GM19240 (cell line): ENCODE results near the gene CYP27B1.
A peak's percentile ranks its signal among the peaks of the same experiment; 100 is the strongest.

Experiments
- DNase-seq: peaks from one replicate; pipeline ENCODE4 v3.0.0; 2011; ENCODE audit warnings: low spot score; ENCODE audit not compliant: insufficient read length

CYP27B1 gene

DNA sequence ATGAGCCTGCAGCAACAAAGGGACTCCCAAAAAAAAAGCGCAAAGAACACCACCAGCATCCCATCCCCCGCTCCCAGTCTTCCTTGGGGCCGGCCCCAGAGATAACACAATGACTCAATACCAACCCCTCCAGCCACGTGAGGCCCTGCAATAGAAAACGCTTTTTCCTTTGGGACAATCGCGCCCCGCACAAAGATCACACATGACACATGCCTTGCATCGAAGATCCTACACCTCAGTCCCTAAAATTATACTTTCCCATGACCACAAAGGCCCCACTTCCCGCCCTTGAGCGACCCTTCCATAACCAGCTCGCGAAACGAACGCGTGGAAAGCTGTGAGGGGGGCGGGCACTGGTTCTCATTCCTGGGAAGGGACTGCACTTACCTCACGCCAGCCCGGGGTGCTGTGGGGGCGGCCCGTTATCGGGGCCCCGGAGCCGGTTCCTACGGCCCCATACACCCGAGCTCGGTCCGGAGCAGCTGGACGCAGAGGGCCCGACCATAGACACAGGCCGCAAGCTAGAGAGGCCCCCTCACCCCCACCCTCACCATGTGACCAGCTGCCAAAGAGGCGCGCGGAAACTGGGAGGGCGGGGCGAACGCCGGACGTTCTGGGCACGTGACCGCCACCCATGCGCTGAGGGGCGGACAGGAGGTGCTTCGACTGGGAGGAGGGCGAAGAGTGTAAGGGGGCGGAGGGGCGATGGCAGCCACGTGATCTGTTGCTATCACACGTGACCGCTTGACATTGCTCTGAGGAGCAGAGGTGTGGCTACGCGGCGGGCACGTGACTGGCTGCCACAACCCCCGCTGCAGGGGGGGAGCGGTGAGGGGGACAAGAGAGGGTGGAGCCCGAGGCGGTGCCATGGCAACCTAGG, 14.8 kb downstream of the CYP27B1 start, which contains the start of gene CDK4:
CDK4 (minus strand) TSS at position 523 of the 880 bp plus-strand sequence. CDS start 593 bp downstream, outside the sequence.
- DNase-seq = peak; percentile 99

DNA sequence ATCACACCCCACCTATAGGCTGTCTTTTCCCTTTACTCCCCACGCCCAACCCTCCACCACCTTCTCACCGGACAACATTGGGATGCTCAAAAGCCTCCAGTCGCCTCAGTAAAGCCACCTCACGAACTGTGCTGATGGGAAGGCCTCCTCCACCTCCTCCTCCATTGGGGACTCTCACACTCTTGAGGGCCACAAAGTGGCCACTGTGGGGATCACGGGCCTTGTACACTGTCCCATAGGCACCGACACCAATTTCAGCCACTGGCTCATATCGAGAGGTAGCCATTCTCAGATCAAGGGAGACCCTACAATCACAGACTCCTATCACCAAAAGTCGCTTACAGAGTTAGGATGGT, 15.5 kb downstream of the CYP27B1 start:
- no peak for DNase-seq

DNA sequence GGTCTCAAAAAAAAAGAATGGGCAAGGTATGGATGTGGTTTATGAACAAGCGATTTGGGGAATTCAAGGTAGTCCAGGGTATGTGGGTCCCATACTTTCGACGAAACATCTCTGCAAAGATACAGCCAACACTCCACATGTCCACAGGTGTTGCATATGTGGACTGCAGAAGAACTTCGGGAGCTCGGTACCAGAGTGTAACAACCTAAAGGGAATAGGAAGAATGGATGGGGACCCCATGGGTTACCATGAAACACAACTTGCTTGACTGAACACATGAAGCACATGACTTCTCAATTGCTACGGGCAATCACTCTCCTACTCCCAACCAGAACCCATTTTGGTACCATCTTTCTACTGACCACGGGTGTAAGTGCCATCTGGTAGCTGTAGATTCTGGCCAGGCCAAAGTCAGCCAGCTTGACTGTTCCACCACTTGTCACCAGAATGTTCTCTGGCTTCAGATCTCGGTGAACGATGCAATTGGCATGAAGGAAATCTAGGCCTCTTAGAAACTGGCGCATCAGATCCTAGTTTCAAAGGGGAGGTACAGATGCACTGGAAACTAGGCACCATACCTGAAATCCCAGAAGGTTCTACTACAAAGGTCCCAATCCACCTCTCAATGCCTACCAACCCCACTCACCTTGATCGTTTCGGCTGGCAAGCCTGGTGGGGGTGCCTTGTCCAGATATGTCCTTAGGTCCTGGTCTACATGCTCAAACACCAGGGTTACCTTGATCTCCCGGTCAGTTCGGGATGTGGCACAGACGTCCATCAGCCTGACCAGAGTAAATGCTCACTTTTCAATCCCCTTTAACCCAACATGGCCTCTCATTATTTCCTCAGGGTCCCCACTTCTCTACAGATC, 16.1 kb downstream of the CYP27B1 start:
- DNase-seq = no peak

DNA sequence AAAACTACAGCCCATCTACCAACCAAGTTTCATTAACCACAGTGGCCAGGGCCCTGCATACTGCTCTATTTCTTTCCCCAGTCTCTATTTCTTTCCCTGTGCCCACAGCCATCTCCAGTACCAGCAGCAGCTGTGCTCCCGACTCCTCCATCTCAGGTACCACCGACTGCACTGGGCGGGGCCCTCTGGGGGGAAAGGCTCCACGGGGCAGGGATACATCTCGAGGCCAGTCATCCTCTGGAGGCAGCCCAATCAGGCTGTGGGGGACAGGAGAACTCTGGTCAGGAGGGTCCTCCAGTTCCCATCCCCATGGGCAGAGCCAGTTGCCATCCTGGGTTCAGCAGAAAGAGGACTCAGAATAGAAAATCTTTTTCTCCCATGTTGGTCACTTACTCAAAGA, 17.8 kb downstream of the CYP27B1 start:
- no peak for DNase-seq

DNA sequence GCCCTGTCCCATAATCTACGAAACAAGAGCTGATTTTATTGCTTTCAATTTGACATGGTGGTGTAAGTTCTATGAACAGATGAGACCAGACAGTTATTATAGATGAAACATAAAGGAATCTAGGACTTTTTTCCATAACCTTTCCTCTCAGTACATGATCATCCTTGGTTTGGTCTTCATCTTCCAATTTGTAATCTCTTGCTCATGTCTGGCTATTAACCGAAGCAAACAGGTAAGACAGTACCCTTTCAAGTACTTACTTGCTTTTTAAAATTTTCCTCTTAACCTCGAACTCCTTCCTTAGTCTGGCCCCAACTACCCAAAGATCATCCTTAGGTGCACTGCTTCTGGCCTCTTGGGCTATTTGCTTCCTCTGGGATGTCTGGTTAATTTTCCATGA, 20.9 kb downstream of the CYP27B1 start:
- DNase-seq = no peak

DNA sequence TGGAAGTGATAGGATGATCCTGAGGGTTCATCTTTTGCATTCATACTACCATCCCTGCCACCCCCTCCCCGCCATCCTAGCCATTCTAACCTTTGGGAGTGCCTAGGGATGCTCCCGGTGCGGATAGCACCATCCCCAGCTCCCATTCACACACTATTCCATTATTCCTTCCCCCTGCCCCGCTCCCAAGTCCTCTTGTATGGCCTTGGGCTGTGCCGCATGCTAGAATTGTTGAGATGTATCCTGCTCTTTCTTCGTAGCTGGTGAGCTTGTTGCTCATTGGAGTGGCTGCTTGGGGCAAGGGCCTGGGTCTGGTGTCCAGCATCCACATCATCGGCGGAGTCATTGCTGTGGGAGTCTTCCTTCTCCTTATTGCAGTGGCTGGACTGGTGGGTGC, 21.4 kb downstream of the CYP27B1 start:
- no peak for DNase-seq

DNA sequence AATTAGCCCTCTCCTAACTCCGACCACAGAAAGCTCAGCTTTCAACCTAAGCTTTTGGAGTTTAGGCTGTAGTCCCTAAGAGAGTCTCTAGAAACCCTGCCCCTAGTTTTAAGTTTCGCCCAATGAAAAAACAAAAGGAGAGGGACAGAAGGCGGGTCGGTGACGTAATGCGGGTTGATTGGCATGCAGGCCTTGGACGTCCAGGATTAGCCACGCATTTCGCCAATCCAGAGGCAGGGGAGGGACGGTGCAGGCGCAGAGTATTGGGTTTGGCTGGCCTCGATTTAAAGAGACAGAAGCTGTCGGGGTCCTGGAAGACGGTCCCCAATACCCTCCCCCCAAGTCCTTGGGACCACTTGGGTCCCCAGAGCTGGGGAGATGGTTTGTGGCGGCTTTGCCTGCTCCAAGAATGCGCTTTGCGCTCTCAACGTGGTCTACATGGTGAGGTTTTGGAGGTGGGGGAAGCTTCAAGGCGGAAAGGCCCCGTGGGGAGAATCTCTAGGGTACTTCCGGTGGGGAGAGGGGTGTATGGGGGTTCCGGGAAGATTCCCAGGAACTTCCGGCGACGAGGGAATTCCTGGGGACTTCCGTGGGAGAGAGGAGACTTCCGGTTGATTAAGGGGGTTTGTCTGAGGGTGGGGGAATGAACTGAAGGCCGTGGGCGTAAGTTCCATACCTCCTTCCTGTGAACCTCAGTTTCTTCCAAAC, 21.9 kb downstream of the CYP27B1 start, which contains the start of gene TSPAN31:
TSPAN31 (plus strand) TSS at position 263 of the 708 bp plus-strand sequence; CDS start at position 379, 116 bp downstream.
- DNase-seq = peak; percentile 88

DNA sequence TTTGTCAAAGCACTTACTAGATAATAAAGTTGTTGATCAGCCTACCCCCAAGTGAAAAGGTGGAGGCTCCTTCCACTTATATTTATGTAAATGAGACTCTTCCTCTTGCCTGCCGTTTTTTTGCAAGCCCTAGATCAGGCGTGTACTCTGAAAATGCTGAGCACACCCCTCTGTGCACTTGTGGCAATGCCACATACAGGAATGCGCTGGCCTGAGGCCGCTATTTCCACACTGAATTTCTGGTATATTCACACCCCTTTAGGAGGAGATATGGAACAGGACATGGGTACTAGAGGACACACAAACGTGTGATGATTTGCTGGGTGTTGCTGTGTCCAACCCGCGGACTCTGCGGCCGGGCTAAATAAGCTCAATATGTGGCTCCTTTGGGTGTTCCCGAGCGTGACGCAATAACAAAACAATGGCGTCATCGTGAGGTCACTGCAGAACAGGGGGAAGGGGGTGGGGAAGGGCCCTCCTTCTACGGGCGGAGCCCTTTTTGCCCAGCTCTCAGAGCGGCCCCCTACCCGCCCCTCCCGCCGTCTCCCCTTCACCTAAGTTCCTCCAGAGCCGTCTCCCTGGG, 22.6 kb downstream of the CYP27B1 start:
- DNase-seq = no peak

DNA sequence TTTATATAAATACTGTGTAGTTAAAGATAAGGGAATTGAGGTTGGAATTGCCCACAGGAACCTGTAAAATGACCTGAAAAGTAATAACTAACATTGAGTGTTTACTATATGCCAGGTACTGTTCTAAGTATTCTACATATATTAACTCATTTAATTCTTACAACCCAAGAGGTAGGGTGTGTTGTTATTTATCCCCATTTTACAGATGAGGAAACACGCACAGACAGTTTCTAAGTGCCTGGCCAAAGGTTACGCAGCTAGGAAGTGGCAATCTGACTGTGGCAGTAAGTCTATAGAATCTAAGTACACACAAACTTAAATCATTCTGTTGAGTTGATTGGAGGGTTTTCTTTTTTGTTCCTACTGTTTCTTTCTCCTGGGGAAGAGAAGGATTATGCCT, 23.1 kb downstream of the CYP27B1 start:
- DNase-seq = no peak

DNA sequence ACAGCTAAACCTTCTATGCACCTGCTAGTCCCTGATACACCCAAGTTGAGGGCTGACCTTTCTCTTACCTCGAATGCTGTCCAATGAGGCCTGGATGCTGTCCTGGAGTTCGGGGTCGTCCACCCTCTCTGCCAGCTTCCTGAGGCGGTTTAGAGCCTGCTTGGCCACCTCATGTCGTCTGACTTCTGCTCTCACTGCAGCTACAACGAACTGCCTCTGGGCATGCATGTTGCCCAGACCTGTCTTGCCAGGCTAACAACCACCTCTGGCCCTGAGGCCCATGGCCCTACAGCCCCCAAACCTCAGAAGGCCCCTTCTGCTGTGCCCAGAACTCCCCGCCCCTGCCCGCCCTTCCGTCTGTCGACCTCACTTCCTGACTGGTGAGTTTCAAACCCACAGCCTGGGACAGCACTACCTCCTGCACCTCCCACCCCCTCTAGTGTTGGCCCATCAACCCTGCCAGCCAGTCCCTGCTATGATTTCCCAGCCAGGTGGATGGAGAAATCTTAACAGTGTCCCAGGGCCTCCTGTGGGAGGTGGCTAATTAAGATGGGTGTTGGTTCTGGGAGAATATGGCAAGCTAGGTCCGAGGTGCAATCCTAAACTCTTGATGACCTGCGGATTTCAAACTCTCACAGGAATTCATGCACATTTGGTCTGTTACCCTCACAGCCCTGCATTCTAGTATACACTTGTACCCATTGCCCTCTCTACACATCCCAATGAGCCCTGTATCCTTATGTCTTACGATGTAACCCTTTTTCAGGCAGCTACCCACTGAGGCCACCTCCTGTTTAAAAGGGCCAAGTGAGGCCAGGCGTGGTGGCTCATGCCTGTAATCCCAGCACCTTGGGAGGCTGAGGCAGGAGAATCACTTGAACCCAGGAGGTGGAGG, 24.8 kb downstream of the CYP27B1 start:
- peak; percentile 89 for DNase-seq

DNA sequence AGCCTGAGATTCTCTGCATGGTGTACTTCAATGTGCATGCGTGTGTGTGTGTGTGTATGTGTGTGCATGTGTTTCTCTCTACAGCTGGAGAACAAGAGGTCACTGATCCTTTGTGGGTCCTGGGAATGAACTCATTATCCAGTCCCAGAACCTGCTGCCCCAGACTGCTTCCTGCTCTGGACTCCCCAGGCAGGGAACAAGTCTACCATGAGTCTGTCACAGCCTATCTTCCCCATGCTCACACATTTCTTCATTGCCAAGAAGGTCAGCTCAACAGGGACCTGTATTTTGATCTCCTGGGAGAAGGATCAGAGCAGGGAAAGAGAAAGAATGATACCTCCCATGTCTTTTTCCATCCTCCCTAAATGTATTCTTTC, 25.5 kb downstream of the CYP27B1 start:
- DNase-seq = no peak

DNA sequence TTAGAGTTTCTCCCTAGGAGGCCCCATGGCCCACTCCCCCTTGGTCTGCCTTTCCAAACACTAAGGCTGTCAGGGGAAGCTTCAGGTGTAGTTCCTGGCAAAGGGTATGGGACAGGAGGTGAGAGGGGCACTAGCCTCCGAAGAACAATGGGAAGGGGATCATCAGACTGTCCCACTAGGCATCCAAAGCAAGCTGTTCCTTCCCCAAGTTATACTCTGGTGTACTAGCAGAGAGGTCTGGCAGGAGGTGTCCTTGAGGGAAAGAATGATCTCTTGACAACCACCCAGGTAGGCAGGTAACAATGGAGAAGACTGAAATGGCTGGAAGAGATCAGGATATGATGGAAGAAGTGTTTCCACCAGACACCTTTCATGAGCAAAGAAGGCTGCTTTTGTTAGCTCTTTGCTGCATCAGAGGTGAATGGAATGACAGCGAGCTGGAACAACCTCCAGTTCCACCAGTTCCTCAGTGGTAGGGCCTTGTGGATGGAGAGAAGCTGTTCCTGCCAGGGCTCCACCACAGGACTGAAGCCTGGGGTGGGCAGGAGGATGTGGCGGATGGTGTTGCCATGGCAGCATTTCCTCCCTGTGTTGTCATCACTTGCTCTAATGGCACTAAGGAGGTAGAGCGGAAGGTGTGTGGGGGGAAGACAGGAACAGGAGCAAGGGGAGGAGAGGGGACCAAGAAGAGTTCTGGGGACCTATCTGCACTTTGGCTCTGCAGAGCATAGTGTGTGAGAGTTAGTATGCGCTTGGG, 26.0 kb downstream of the CYP27B1 start:
- DNase-seq = peak; percentile 88

DNA sequence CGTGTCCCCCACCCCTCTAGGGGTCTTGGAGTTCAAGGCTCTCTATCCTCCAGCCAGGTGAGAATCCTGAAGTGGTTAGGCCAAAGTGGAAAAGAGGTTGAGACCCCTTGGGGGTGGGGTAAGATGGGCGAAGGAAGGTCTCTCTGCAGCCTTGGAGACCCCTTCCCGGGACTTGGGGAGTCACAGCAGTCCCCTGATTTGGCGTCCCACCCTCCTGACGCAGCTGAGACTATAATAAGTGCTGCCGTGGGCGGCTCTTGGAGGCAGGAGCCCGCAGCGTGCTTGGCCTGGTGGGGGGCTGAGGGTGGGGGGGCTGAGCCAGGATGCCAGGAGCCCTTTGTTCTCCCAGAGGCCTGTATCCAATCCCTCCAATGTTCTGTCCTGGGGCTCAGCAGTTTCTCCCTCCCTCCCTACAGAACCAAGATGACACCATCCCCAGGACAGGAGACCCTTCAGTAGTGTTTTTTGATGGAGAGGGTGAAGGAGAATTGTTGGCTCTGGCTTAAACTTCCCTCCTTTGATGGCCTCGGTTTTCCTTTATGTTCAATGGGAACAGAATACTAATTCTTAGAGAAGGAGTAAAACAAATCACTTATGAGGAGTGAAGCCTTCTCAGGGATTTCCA, 26.9 kb downstream of the CYP27B1 start:
- no peak for DNase-seq

DNA sequence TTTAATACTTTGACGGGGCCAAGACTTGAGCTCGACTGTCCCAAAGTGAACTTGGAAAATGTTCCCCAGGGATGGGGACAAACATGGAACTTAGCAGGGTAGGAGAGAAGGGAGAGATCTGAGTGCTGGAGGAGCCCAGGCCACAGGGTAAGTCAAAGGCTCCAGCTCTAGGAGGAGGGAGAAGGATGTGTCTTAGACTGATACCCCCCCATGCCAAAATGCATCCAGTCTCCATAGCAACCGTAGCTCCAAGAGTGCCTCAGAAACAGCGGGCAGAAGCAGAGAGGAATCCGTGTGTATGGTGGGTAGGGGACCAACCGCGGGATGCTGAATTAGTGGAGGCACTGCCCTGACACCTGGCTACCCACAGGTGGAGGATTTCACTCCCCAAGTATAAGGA, 27.5 kb downstream of the CYP27B1 start:
- no peak for DNase-seq

DNA sequence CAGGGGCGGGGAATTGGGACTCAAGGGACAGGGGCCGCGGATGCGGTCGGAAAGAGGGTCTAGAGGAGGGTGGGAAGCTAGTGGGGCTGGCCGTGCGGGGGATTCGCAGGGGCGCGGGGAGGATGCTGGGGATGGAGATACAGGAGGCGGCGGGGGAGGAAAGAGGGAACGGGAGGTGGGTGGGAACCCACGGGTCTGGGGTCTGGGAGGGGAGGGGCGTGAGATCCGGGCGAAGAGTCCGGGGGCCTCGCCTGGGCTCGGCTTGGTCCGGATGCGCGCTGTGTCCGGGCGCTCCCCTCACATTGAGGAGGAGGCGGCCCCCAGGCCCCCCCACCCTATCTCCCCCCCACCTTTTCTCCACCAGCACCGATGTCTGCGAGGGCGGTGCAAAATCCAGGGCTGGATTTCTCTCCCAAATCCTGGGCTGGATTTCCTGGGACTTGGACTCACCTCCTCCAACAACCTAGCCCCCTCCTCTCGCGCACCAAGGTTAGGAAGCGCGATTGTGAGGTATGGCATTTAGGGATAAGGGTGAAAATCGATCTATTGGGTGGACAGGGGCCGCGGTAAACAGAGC, 28.1 kb downstream of the CYP27B1 start, which contains the start of gene AGAP2:
AGAP2 (minus strand) TSS at position 82 of the 577 bp plus-strand sequence. CDS start 496 bp downstream, outside the sequence.
- DNase-seq = no peak

DNA sequence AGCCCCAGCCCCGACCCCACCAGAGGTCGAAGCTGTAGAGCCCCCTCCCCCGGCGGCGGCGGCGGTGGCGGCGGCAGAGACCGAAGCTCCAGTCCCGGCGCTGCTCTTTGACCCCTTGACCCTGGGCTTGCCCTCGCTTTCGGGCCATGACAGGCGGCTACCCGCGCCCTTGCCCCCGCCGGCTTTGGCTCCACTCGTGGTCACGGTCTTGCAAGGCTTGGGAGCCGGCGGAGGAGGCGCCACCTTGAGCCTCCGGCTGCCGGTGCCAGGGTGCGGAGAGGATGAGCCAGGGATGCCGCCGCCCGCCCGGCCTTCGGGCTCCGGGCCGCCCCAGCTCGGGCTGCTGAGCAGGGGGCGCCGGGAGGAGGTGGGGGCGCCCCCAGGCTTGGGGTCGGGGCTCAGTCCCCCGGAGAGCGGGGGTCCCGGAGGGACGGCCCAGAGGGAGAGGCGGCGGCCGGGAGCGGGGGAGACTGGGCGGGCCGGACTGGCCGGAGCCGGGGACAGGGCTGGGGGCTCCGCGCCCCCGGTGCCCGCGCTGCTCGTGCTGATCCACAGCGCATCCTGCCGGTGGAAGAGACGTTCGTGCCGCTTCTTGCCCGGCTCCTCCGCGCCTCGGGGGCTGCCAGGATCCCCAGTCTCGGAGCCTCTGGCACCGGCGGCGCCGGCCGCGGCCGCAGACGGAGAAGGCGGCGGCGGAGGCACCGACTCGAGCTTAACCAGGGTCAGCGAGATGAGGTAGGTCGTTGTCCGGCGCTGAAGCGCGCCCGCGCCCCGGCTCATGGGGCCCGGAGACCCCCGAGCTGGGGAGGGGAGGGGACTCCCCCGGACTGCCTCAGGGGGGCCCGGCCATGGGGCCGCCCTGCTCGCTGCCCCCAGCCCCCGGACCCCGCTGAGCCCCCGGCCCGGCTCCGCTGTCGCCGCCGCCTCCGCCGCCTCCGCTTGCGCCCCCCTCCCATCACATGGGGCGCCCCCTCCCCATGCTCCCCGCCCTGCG, 29.1 kb downstream of the CYP27B1 start:
- DNase-seq = no peak

DNA sequence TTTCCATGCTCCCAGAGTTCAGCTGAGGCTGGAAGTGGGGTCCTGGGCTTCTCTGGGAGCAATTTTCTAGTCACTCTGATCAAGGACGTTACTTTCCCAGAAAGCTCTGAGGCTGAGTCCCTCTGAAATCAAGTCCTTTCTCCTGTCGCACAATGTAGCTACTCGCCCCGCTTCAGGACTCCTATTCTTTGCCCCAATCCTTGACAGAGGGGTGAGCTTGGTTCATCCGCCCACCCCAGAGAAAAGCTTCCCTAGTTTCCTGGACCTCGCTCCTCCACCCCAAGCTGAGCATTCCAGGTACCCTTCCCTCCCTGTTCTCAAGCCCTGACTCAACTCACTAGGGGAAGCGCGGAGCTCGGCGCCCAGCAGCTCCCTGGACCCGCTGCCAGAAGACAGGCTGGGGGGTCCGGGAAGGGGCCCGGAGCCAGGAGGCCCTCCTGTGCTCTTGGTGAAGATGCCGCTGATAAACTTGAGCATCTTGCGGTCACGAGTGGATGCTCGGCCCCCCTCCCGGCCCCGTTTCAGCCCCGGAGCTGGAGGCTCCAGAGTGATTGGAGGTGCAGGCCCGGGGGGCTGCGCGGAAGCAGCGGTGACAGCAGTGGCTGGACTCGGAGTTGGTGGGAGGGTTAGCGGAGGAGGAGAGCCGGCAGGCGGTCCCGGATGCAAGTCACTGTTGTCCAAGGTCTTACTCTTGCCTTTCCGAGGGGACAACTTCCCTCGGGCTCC, 30.0 kb downstream of the CYP27B1 start:
- DNase-seq = no peak
